MM.1S (cell line): ENCODE results near the gene MOB3B.

Experiments
- DNase-seq: peaks from one replicate; pipeline ENCODE4 v3.0.0-alpha.2; 2015
- H2AFZ ChIP-seq: fragments of 300-600 bp; sonication (generic); 2 replicates; pipeline ENCODE4 v1.6.0; 2016; ENCODE audit warnings: antibody characterized with exemption, low read length
- H3F3A ChIP-seq: fragments of 300-600 bp; sonication (generic); 2 replicates; pipeline ENCODE4 v1.6.1; 2016; ENCODE audit warnings: mild to moderate bottlenecking, antibody characterized with exemption, low read length, moderate library complexity, mixed read lengths; ENCODE audit not compliant: insufficient read depth
- H3K27ac ChIP-seq: fragments of 300-600 bp; sonication (generic); 2 replicates; pipeline ENCODE4 v1.5.1; 2016; ENCODE audit warnings: mild to moderate bottlenecking, low read length
- H3K27me3 ChIP-seq: fragments of 300-600 bp; sonication (generic); replicated peaks from 2 replicates; pipeline ENCODE4 v1.6.0; 2016; ENCODE audit warnings: low read length; ENCODE audit not compliant: insufficient read depth
- H3K36me3 ChIP-seq: fragments of 300-600 bp; sonication (generic); replicated peaks from 2 replicates; pipeline ENCODE4 v1.6.1; 2016; ENCODE audit warnings: mild to moderate bottlenecking, low read length, mixed read lengths; ENCODE audit not compliant: insufficient read depth
- H3K4me1 ChIP-seq: fragments of 300-600 bp; sonication (generic); 2 replicates; pipeline ENCODE4 v1.6.1; 2016; ENCODE audit warnings: low read length, mixed read lengths
- H3K4me2 ChIP-seq: fragments of 300-600 bp; sonication (generic); 2 replicates; pipeline ENCODE4 v1.6.0; 2016; ENCODE audit warnings: low read depth, low read length
- H3K4me3 ChIP-seq: fragments of 300-600 bp; sonication (generic); 2 replicates; pipeline ENCODE4 v1.5.1; 2016; ENCODE audit warnings: low read length, mixed read lengths
- H3K79me2 ChIP-seq: fragments of 300-600 bp; sonication (generic); 2 replicates; pipeline ENCODE4 v1.6.1; 2016; ENCODE audit warnings: mixed run types, low read length, mixed read lengths
- H3K9ac ChIP-seq: fragments of 300-600 bp; sonication (generic); 2 replicates; pipeline ENCODE4 v1.6.1; 2016; ENCODE audit warnings: low read length, mixed read lengths
- H3K9me2 ChIP-seq: fragments of 300-600 bp; sonication (generic); replicated peaks from 2 replicates; pipeline ENCODE4 v1.6.1; 2016; ENCODE audit warnings: mild to moderate bottlenecking, low read length, mixed read lengths; ENCODE audit not compliant: insufficient read depth
- H3K9me3 ChIP-seq: fragments of 300-600 bp; sonication (generic); replicated peaks from 2 replicates; pipeline ENCODE4 v1.6.1; 2016; ENCODE audit warnings: mild to moderate bottlenecking, low read length, mixed read lengths; ENCODE audit not compliant: insufficient read depth
- H4K20me1 ChIP-seq: fragments of 300-600 bp; sonication (generic); 2 replicates; pipeline ENCODE4 v1.6.1; 2016; ENCODE audit warnings: mild to moderate bottlenecking, low read length, moderate library complexity, mixed read lengths; ENCODE audit not compliant: insufficient read depth
- CTCF ChIP-seq: fragments of 300-600 bp; sonication (generic); IDR thresholded peaks from 2 replicates; pipeline ENCODE4 v1.5.1; 2016; ENCODE audit warnings: antibody characterized with exemption, low read length, mixed read lengths
- EZH2 ChIP-seq: fragments of 300-600 bp; sonication (generic); optimal IDR thresholded peaks from 2 replicates; pipeline ENCODE3; 2017; ENCODE audit warnings: low read depth, mild to moderate bottlenecking, antibody characterized with exemption, low read length, mixed read lengths
- EZH2phosphoT487 ChIP-seq: fragments of 300-600 bp; sonication (generic); IDR thresholded peaks from 2 replicates; pipeline ENCODE4 v1.6.1; 2018; ENCODE audit warnings: antibody characterized with exemption, low read length

The MOB3B gene

GRCh38 chr9:27413511-27414219 is 115.9 kb downstream of the MOB3B start:
- TF ChIP-seq EZH2 = no peak
- TF ChIP-seq EZH2phosphoT487 = no peak
- Histone ChIP-seq H3F3A (no peaks in the 10 kb centered on the region), H3K4me2 (no peak overlapping the region), H3K9ac (no peak overlapping the region), H3K4me1 (no peaks in the 10 kb centered on the region), H3K79me2 (no peaks in the 10 kb centered on the region), H4K20me1 (no peaks in the 10 kb centered on the region), H3K27me3 (no peaks in the 10 kb centered on the region), H3K4me3 (no peak overlapping the region), H3K9me2 (no peaks in the 10 kb centered on the region), H3K36me3 (no peaks in the 10 kb centered on the region), H3K27ac (no peak overlapping the region), H2AFZ (no peak overlapping the region), H3K9me3 (no peaks in the 10 kb centered on the region)
- no peak for DNase-seq

- H3K79me2 ChIP-seq = no peaks in the 10 kb centered on the region
- no peaks in the 10 kb centered on the region for H3K36me3 ChIP-seq
- H3K4me3 ChIP-seq = no peak overlapping the region
- no peak overlapping the region for H2AFZ ChIP-seq
- no peaks in the 10 kb centered on the region for H3K9me3 ChIP-seq
- no peaks in the 10 kb centered on the region for H3K27me3 ChIP-seq
- H3K4me2 ChIP-seq = no peak overlapping the region
- H3F3A ChIP-seq = no peaks in the 10 kb centered on the region
- H3K4me1 ChIP-seq = no peaks in the 10 kb centered on the region
- no peaks in the 10 kb centered on the region for H4K20me1 ChIP-seq
- H3K27ac ChIP-seq = no peak overlapping the region
- H3K9ac ChIP-seq = no peak overlapping the region
- DNase-seq = no peak
- no peaks in the 10 kb centered on the region for H3K9me2 ChIP-seq
- TF ChIP-seq CTCF (no peak), EZH2phosphoT487 (no peak), EZH2 (no peak)
Measured at GRCh38 chr9:27412963-27413362, 116.7 kb downstream of the MOB3B start.

- Histone ChIP-seq H3K36me3 (no peaks in the 10 kb centered on the region), H2AFZ (no peak overlapping the region), H3K4me3 (no peak overlapping the region), H3K79me2 (no peaks in the 10 kb centered on the region), H3K9ac (no peak overlapping the region), H3K9me2 (no peaks in the 10 kb centered on the region), H4K20me1 (no peaks in the 10 kb centered on the region), H3K9me3 (no peaks in the 10 kb centered on the region), H3K4me1 (no peaks in the 10 kb centered on the region), H3K4me2 (no peak overlapping the region), H3K27ac (no peak overlapping the region), H3K27me3 (no peaks in the 10 kb centered on the region), H3F3A (no peaks in the 10 kb centered on the region)
- TF ChIP-seq EZH2phosphoT487 (no peak), EZH2 (no peak), CTCF (no peak)
- DNase-seq = no peak
Measured at GRCh38 chr9:27412081-27412480, 117.5 kb downstream of the MOB3B start.

DNA sequence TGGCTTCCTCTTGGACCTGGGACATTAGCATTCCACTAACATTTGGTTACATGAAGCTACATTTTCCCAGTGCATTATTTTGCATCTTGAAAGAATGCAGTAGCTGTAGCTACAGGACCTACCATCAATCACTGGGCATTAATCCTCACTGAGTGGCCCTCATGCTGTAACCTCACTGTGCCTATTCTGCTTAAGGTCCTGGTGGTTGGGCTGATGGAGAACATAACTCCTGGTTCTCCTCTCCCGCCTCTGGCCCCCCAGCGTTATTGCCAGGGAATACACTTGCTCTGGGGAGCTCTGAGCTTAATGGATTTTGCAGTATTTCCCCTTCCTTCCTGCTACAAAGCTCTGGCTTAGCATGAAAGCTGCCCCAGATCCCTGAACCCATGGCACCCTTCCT is 121.1 kb downstream of the MOB3B start:
- Histone ChIP-seq H3K9ac (no peak overlapping the region), H4K20me1 (no peaks in the 10 kb centered on the region), H3K9me2 (no peaks in the 10 kb centered on the region), H3K9me3 (no peaks in the 10 kb centered on the region), H3K27ac (no peak overlapping the region), H3K27me3 (no peaks in the 10 kb centered on the region), H3K79me2 (no peaks in the 10 kb centered on the region), H2AFZ (no peak overlapping the region), H3K4me3 (no peak overlapping the region), H3K4me1 (no peaks in the 10 kb centered on the region), H3K4me2 (no peak overlapping the region), H3K36me3 (no peaks in the 10 kb centered on the region), H3F3A (no peaks in the 10 kb centered on the region)
- DNase-seq = no peak
- TF ChIP-seq CTCF = no peak
- TF ChIP-seq EZH2 = no peak
- TF ChIP-seq EZH2phosphoT487 = no peak
